ENCODE data around the gene KSR1.
"Not testable (repeated sequence)": the region's sequence is repeated elsewhere in the genome, so short reads cannot be mapped to it uniquely, and the experiment has no call there.

The KSR1 gene

DNA sequence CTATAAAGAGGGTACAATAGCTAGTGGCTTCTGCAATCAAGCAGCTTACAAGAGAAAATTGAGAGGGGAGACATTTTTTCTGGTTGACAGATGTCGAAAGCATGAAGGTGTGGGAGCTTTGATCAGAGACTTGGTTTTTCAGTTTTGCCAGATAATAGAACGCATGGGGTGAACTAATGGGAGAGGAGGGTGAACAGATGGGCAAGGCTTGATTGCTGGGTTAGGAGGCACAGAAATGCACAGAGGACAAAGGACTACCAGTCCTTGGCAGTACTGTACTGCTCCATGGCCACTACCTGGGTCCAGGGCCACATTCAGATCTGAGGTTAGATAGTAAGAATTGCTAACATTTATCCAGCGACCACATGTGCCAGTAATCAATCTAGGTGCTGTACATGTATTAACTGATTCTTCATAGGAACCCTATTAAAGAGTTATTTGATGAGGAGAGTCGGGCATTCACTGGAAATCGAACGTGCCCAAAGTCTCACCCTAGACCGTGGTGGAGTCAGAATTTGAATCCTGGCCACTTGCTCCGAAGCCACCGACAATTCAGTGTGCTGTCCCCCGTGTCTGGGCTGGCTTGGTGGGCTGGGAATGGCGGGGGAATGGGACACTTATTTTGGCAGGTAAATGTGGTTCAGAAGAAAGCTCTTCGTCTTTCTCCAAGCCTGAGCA is 873 bp upstream of the KSR1 start:
- no peak for DNase-seq

DNA sequence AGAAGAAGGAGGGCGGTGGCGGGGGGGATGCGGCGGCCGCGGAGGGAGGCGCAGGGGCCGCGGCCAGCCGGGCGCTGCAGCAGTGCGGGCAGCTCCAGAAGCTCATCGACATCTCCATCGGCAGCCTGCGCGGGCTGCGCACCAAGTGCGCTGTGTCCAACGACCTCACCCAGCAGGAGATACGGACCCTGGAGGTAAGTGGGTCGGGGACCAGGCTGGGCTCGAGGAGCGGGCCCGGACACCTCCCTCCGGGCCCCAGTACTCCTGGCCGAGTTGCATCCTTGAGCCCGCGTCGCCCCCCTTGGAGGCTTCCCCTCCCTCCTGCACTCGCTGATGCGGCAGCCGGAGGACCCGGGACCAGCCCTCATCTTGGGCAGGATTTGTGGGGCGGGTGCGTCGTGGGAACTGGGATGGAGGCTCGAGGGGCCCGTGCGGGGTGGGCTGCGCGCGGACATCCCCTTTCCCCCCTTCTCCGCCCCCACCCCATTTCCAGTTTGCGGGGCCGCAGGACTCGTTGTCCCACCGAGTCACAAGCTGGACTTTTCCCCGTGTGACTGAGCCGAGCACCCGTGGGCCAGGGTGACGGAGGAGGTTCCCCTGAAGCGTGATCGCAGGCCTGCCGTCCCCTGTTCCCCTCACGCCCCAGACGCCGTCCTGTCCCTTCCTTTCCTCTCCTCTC is 572 bp downstream of the KSR1 start:
- DNase-seq: peak; percentile 33

DNA sequence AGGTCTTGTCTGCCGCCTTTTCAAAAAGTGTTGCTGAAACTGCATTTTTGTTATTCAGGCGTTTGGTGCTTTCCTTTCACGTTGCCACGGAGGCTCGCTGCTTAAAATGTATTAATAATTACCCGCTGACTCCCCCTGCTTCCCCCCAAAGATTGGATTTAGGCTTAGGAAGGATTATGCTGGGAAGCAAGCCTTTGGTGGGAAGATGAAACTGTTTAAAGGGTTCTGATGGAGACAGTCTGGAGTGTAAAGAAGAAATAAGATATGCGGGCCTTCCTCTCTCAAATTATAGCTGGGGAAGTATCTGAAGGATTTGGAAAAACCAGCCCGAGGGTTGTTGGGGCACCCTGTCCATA is 1.1 kb downstream of the KSR1 start:
- no peak for DNase-seq

DNA sequence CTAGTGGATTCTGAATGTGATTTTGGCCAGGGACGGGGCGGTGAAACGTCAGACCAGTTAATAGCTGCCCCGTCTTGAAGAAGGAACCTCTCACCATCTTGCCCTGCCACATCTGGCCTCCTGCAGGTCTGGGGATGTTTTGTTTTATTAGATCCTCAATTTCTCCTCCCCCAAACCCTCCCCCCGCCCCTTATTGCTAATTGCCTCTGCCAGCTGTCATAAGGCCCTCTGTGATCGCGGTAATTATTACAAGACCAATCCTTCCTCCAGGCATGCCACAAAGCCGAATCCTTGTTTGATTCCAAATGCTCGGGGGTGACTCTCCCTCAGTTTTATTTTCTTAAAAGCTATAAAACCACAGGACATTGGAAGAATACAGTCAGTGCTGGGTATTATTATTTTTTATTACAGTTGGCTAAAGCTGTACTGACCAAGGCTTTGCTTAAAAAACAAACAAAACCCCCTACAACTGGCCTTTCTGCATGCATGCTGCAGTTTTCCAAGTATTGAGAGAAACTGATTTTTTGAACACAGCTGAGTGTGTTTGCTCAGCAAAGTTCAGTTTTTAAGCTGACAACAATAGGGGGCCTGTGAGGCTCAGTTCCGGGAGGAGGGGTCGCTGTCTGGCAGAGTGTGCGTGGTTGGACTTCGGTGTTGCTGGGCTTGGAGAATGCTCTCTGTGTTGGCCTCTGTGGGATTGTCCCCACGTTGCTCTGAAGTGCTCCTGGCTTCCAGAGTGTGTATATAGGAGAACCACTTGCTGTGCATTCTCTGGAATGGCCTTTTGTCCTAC is 1.7 kb downstream of the KSR1 start:
- peak; percentile 55 for DNase-seq

DNA sequence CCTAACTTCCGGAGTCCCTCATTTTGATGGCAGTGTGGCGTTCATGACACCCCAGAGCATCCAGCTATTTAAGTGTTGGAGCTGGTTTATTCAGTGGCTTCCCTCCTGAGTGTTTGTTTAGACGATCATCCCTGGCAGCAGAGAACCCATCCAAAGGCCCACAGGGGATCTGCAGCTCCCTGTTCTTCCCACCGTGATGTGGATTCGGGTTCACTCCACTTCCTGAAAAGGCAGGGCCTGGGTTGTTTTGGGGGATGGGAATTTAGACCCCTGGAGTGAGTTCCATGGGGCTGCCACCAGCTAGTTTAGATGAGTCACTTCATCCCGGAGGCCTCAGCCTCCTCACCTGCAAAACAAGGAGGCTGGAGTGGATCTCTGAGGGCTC is 2.3 kb downstream of the KSR1 start:
- no peak for DNase-seq

DNA sequence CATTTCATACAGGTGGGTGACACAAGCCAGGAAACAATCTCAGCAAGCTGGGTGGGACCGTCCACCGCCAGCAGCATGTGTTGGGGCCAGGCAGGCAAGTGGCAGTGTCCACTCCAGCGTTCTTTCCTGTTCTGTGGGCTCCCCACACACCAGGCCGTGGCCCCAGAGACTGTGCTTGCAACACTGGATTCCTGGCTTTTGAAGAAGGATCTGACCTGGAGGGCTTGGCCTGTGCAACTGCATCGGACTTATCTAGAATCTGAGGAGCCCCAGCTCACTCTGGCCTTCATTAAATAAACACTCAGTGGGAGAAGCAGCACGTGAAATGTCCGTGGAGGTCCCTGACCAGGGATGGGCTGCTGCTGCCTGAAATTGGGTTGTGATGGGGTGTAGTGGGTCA is 3.2 kb downstream of the KSR1 start:
- DNase-seq: no peak

DNA sequence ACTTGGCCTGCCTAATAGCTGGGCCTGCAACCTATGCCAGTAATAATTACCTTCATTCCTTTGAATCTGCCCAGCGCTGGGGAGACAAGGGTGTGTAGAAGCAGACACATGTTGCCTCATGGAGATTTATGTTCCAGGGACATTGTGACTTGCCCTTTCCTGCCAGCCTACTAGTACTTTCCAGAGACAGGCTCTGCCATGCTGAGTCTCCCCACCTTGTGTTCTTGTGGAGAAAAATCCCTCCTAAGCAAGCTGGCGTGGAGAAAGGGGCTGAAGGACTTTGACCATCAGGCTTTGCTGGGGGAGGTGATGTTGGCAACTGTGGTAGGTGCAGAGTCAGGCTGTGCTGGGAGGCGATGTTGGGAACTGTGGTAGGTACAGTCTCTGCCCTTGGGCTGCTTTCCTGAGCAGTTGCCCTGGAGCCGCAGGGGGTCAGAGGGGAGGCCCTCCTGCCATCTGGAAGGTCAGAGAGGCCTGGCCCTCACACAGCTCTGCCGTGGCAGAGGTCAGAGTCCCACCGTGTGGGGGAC is 4.0 kb downstream of the KSR1 start:
- no peak for DNase-seq

DNA sequence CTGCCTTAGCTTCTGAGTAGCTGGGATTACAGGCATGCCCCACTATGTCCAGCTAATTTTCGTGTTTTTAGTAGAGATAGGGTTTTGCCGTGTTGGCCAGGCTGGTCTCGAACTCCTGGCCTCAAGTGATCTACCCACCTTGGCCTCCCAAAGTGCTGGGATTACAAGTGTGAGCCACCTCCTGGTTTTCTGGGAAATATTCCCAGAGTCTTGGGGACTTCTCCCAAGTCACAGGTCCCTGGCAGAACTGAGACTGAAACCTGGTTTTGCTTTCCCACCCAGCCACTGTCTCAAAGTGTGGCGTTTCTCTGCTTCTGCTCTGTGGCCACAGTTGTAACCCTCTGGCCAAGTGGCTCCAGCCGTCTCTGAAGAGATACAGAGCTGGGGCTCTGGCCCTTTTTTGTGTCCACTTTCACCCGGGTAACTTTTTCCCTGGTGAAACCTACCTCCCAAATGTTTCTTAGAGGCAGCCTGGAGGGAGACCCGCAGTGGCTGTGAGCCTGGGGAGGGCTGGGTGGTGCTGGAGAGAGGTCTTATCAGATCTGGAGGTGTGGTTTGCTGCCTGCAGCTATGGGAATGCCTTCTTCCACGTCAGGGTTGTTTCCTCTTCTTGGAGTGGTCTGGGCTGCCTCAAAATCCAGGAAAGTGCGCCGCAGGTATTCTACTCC is 5.1 kb downstream of the KSR1 start:
- DNase-seq: no peak

DNA sequence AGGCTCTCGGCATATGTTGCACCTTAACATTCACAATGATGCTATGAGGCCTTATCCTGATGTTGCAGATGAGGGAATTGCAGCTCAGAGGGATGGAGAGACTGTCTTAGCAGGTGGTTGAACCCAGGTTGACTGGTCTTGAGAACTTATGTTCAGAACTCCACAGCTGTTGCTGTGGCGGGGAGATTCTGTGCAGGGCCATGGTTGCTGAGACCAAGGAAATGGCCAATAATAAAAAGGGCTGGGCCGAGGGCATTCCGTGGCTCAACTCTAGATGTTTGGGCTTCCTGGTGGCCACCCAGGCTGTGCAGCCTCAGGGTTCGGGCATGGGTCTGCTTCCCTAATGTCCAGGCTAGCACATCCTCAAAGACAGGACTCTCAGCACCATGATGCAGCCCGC is 5.9 kb downstream of the KSR1 start:
- no peak for DNase-seq

DNA sequence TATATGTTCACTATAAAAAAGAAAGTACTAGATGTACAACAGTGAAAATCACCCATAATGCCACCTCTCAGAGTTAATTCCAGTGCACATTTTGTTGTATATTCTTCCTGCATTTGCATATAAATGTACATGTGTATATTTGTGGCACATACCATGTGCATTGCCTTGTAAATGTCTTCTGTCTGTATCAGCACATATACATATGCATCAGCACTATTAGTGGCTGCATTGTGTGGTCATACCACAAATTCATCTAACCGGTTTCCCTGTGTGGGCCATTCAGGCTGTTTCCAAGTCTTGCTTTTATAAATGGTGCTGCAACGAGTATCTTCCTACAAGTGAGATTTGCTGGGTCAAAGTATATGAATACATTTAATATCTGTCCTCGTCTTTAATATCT is 6.5 kb downstream of the KSR1 start:
- DNase-seq: no peak

DNA sequence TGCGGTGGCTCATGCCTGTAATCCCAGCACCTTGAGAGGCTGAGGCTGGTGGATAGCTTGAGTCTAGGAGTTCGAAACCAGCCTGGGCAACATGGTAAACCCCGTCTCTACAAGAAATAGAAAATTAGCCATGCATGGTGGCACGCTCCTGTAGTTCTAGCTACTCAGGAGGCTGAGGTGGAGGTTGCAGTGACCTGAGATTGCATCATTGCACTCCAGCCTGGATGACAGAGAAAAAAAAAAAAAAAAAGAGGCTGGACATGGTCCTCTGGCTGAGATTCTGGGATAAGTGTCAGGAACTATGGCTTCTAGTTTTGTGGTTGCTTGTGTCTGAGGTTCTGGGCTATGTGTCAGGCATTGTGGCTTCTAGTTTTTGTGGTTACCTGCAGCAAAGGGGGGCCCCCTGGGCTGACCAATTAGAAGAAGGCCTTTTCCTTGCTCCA is 7.0 kb downstream of the KSR1 start:
- no peak for DNase-seq

DNA sequence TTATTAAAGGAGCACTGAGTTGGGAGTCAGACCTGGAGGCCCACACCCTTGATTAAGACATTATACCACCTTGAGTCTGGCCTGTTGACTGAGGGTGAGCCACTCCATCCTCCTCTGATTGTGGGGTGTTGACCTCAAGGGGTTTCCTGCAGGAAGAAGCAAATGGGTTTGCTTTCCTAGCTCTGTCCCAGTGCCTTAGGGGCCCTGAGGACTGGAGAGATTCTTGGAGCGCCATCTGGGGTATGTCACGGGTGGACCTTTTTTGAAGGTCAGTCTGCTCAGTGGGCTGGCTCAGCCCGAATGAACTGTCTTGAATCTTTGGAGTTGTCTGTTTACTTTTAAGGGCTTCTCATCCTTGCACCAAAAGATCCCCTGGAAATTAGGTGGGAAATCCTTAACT is 7.8 kb downstream of the KSR1 start:
- not testable (repeated sequence) for DNase-seq

DNA sequence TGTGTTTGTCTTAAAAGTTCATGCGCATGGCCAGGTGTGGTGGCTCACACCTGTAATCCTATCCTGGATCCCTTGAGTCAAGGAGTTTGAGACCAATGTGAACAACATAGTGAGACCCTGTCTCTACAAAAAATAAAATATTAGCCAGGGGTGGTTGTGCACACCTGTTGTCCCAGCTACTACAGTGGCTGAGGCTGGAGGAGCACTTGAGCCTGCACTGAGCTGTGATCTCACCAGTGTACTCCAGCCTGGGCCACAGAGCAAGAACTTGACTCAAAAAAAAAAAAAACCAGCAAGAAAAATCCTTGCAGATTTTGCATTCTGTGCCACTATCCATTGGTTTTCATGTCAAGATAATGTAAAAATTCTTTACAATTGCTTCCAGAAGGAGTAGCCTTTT is 8.2 kb downstream of the KSR1 start:
- DNase-seq: no peak

DNA sequence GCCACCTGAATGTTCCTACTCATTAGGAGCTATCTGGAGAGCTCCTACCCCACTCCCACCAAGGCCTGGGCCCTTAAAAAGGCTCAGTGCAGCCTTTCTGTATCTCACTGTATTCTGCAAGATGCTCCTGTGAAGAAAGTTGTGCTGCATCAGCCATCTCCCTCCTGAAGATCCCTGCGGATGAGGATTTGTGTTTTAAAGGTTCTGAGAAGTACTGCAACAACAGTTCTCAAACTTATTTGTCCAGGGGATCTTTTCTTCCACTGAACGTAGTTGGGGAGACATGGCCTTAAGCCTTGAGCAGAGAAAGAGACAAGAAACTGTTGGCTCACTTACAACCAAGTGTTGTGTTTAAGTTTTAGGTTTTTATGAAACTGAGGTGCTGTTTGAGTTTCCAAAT is 9.6 kb downstream of the KSR1 start:
- DNase-seq: not testable (repeated sequence)

DNA sequence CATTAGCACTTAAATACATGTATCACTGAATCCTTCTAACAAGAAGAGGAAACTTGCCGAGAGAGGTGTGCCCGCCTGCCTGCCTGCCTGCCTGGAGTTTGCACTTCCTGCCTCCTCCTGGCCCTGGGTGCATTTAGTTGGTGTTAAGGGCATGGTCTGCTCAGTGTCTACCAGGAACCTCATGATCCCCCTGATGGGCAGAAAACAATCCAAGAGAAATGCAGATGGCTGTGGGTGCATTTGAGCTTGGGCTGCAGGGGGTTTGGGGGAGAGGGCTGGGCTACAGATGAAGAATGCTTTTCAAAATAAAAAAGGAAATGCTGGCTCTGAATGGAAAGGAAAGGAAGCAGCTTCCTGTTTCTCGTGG is 10.1 kb downstream of the KSR1 start:
- no peak for DNase-seq

DNA sequence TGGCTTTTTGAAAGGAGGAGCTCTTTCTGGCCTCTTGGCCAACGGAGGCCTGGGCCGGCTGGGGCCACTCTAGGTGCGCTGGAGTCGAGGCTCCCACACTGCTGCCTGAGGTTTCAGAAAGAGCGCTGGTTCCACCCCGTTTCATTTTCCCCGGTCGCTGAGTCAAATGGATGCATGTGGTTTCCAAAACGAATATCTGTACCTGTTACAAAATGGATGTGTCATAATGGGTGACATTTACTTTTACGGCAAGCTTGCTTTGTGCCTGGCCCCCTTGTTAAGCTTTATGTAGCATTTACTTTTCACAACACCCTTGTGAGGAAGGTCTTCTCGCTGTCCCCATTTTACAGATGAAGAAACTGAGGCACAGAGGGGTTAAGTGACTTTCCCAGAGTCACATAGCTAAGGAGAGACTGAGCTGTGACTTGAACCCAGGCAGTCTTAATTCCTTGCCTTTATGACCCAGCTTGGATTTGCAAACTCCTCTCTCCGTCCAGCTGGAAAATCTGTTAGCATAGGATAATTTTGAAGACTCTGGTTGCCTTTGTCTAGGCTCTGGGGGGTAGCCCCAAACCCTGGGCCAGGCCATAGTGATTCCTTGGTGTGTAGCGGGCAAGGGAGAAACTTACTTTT is 10.6 kb downstream of the KSR1 start:
- DNase-seq: no peak

DNA sequence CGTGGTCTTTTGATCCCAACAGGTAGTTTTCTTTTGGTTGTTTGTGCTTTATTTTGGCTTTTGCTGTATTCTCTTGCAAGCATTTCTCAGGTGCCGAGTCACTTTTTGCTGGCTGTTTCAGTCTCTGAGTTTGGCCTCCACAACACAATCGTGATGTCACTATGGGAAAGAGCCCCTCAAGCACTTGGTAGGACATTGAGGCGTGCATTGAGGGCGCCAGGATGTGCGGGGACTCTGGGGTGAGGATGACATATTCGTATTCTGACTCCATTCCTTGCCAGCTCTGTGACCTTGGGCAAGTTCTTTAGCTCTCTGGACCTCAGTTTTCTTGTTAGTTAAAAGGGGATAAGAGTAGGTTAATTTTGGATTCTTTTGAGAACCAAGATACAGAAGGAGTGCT is 13.0 kb downstream of the KSR1 start:
- DNase-seq: no peak

DNA sequence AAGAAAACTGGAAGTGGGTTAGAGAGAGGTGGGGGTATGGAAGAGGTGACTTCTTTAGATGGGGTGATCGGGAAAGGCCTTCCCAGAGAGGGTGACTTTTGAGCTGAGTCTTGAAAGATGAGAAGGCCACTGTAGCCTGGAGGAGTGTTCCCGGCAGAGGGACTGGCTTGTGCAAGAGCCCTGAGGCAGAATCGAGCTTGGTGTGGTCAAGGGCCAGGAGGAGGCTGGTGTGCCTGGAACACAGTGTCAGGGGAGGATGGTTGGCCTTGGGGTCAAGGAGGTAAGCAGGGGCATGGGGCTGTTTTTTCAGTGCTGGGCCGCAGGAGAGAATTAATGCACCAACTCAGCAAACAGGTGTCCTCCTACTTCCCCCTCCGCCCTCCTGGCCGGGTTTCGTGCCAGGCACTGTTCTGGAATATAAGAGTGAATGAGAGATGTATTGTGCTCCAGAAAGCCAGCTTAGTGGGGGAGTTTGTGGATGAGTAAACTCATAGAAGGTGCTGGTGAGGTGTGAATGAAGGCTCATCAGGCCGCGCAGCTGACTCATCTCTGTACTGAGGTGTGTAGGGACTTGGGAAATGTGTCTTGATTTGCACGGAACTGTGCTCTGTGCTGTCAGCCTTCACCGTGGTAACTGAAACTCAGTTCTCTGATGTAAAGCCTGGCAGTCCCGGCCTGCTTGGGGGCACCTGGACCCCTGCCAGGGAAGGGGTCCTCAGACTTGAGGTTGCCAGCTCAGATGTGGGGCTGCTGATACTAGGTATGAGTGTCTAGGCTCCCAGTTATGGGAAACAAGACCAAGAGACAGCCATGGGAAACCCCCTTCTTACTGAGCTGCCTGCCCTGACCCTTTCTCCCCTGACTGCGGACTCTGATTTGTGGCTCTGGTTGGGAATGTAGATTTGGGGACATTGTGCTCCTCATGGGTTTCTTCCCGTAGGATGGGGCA is 15.3 kb downstream of the KSR1 start:
- DNase-seq: no peak

DNA sequence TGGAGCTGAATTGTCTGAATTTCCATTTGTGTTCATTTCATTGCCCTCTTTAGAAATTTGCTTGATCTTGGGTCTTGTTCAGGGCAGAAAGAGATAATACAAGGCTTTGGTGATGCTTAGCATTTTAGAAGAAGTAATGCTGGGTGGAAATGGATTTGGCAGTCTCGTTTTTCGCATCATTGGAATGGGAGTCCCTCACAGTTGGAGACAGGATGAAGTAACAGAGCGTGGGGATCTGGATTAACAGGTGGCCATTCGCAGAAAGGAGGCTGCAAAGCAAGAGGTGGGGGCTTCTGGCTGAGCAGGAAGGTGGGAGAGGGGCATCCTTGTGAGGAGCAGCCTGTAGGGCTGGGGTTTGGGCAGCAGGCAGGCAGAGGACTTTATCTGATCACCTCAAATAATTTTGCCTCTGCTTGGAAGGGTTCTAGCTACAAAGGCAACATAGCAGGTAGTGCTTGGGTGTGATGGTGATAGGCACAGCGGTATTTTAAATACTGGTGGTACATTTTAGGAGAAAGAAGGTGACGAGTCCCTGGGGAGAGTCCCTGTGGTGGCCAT is 17.0 kb downstream of the KSR1 start:
- DNase-seq: no peak

DNA sequence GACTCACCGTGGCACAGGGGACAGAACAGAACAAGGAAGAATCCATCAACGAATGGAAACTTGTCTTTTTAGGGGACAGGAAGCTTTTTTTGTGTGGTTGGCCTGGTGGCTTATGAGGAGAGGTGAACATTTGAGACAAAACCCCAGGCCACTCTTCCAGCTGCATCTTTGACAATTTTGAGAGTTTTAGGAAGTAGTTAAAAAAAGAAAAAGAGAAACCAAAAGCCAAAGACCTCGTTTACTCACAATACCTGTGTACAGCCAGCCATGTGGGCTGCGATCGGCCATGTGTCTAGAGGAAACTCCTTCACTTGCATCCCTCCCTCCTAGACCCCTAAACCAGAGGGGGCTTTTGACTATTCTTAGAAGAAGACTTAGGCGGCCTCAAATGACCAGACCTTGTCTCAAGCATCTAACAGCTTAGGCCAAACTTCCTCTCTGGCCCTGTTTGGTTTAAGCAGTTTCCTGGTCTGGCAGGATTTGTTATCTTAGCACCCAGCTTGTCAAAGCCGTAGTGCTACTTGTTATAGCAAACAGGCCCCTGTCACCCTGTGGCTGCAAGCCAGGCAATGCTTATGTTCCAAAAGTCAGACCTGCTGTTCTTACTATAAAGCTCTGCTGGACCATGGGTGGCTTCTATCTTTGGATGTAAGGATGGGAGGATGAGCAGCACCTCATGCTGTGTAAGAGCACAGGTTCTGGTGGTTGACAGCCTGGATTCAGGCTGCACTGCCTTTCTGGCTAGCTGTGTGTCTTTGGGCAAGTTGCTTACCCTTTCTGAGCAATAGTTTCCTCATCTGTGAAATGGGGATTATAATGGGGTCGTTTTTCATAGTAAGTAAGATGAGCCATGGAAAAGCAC is 17.7 kb downstream of the KSR1 start:
- no peak for DNase-seq

Data from femur (tissue), 1 donor.